Dermis blood vessel endothelial cell (primary cell): ENCODE data around the gene TFPI2. TPM values are rescaled to one million over a fixed set of nuclear protein-coding genes. Genes with fewer than 3 reads are reported as not detected.
A peak's percentile ranks its signal among the peaks of the same experiment; 100 is the strongest.

Source experiments
- DNase-seq: peaks from one replicate; pipeline ENCODE4 v3.0.0; 2010
- total RNA-seq: library from RNA; depleted of rRNA; stranded (reverse); fragments of >200 nt; gene quantifications from 2 replicates; pipeline ENCODE4 v1.2.3, GENCODE V29; 2014

Gene TFPI2
- total RNA-seq, 1 donor from 2014 or later: 112 TPM

GRCh38 chr7:93906267-93906666, 15.7 kb upstream of the TFPI2 start, which contains the start of gene GNGT1:
TSS of gene GNGT1 (plus strand) at chr7:93906567. CDS start at chr7:93906747, 180 bp downstream.
- DNase-seq: no peak

GRCh38 chr7:93902777-93903423, 12.3 kb upstream of the TFPI2 start:
- DNase-seq: peak; percentile 88

- no peak for DNase-seq
Observed at GRCh38 chr7:93897680-93898079, 7.1 kb upstream of the TFPI2 start.

GRCh38 chr7:93895859-93896600, 5.5 kb upstream of the TFPI2 start:
- DNase-seq: no peak

- no peak for DNase-seq
Observed at GRCh38 chr7:93894966-93895640, 4.5 kb upstream of the TFPI2 start.

GRCh38 chr7:93894426-93894825, 3.9 kb upstream of the TFPI2 start:
- no peak for DNase-seq

GRCh38 chr7:93890041-93890463, 501 bp downstream of the TFPI2 start:
- peak; percentile 41 for DNase-seq

GRCh38 chr7:93889261-93889660, 1.3 kb downstream of the TFPI2 start:
- DNase-seq: no peak

- DNase-seq: no peak
Observed at GRCh38 chr7:93884541-93884940, 6.0 kb downstream of the TFPI2 start.

- DNase-seq: no peak
Observed at GRCh38 chr7:93883917-93884345, 6.6 kb downstream of the TFPI2 start.

GRCh38 chr7:93883078-93883916, 7.3 kb downstream of the TFPI2 start:
- peak; percentile 4 for DNase-seq

GRCh38 chr7:93882468-93882867, 8.1 kb downstream of the TFPI2 start:
- no peak for DNase-seq

GRCh38 chr7:93879356-93879755, 11.2 kb downstream of the TFPI2 start:
- no peak for DNase-seq

- peak; percentile 6 for DNase-seq
Observed at GRCh38 chr7:93877742-93878141, 12.8 kb downstream of the TFPI2 start.

- DNase-seq: no peak
Observed at GRCh38 chr7:93873998-93874574, 16.5 kb downstream of the TFPI2 start.

GRCh38 chr7:93866886-93867285, 23.7 kb downstream of the TFPI2 start:
- DNase-seq: no peak

GRCh38 chr7:93862651-93863050, 27.9 kb downstream of the TFPI2 start:
- DNase-seq: no peak

GRCh38 chr7:93861325-93861949, 29.1 kb downstream of the TFPI2 start:
- no peak for DNase-seq

GRCh38 chr7:93860261-93860660, 30.3 kb downstream of the TFPI2 start:
- DNase-seq: no peak

GRCh38 chr7:93858857-93859256, 31.7 kb downstream of the TFPI2 start:
- DNase-seq: no peak

GRCh38 chr7:93856323-93856722, 34.2 kb downstream of the TFPI2 start:
- DNase-seq: no peak

GRCh38 chr7:93855797-93856196, 34.8 kb downstream of the TFPI2 start:
- no peak for DNase-seq
